Osteoblast (primary cell): ENCODE measurements around the gene HDDC2. TPM values are rescaled to one million over a fixed set of nuclear protein-coding genes. Genes with fewer than 3 reads are reported as not detected.

ENCODE experiments used
- DNase-seq: peaks from one replicate; pipeline ENCODE4 v3.0.0; 2011; ENCODE audit warnings: low spot score, mixed read lengths; ENCODE audit not compliant: insufficient read length; ENCODE audit errors: missing footprints
- H2AFZ ChIP-seq: 2 replicates; pipeline ENCODE4 v1.6.0; 2011; ENCODE audit warnings: mild to moderate bottlenecking, low read length
- H3K27ac ChIP-seq: 2 replicates; pipeline ENCODE4 v1.5.1; 2011; ENCODE audit warnings: mild to moderate bottlenecking, low read depth, low read length, moderate library complexity
- H3K27me3 ChIP-seq: 2 replicates; pipeline ENCODE4 v1.6.0; 2012; ENCODE audit warnings: mild to moderate bottlenecking, control low read depth, inconsistent platforms, low read length, moderate library complexity; ENCODE audit not compliant: insufficient read depth
- H3K36me3 ChIP-seq: 2 replicates; pipeline ENCODE4 v1.5.1; 2011; ENCODE audit warnings: mild to moderate bottlenecking, low read length, control low read depth, moderate library complexity; ENCODE audit not compliant: insufficient read depth
- H3K4me1 ChIP-seq: 2 replicates; pipeline ENCODE4 v1.5.1; 2011; ENCODE audit warnings: mild to moderate bottlenecking, low read length, control low read depth, moderate library complexity; ENCODE audit not compliant: insufficient read depth
- H3K4me2 ChIP-seq: 2 replicates; pipeline ENCODE4 v1.6.0; 2011; ENCODE audit warnings: mild to moderate bottlenecking, low read length; ENCODE audit not compliant: insufficient read depth
- H3K4me3 ChIP-seq: fragments of 200-600 bp; sonication (generic); 3 replicates; pipeline ENCODE4 v1.5.1; 2012; ENCODE audit warnings: mild to moderate bottlenecking, low read length, inconsistent platforms; ENCODE audit not compliant: insufficient read depth
- H3K79me2 ChIP-seq: 2 replicates; pipeline ENCODE4 v1.6.0; 2012; ENCODE audit warnings: mild to moderate bottlenecking, low read length, control low read depth, inconsistent platforms; ENCODE audit not compliant: insufficient read depth
- H3K9me3 ChIP-seq: 2 replicates; pipeline ENCODE4 v1.5.1; 2011; ENCODE audit warnings: low read depth, low read length, control low read depth
- H4K20me1 ChIP-seq: 2 replicates; pipeline ENCODE4 v1.6.0; 2012; ENCODE audit warnings: mild to moderate bottlenecking, low read length, control low read depth; ENCODE audit not compliant: insufficient read depth
- total RNA-seq: library from RNA; depleted of rRNA; stranded (reverse); fragments of >200 nt; gene quantifications from 2 replicates; pipeline ENCODE4 v1.2.3, GENCODE V29; 2012
- TF ChIP-seq, protein P1 (sequence below): IDR thresholded peaks from 2 replicates; pipeline ENCODE4 v1.5.1; 2011; ENCODE audit warnings: mild to moderate bottlenecking, low read depth, low read length, moderate library complexity; ENCODE audit errors: extremely low read depth

Gene HDDC2
- total RNA-seq, 1 donor, result 71.3 TPM

DNA sequence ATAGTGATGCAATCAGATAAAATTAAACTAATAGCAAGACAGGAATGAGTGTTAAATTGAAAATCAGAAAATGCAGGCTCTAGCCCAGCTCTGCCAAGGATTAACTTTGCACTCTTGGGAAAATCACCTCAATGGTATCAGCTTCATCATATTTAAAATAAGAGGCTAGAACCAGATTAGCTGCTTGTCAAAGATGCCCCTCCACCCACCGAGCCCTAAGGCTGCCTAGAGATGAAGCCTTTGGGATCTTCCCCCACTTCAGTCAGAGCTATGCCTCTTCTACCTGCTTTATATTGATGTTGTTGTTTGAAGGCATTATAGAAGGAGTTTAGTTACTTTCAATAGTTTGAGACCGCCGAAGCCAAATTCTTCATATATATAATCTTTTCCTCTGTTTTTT lies 47.4 kb downstream of the HDDC2 start:
- Histone ChIP-seq H3K36me3 (no peaks in the 10 kb centered on the region), H3K27ac (no peak overlapping the region), H3K9me3 (no peaks in the 10 kb centered on the region), H3K4me1 (peaks cover 46% of the 10 kb centered on the region), H3K27me3 (no peaks in the 10 kb centered on the region), H3K4me3 (no peak overlapping the region), H3K4me2 (no peak overlapping the region), H2AFZ (no peak overlapping the region), H4K20me1 (no peaks in the 10 kb centered on the region), H3K79me2 (no peaks in the 10 kb centered on the region)
- TF ChIP-seq, protein P1, sequence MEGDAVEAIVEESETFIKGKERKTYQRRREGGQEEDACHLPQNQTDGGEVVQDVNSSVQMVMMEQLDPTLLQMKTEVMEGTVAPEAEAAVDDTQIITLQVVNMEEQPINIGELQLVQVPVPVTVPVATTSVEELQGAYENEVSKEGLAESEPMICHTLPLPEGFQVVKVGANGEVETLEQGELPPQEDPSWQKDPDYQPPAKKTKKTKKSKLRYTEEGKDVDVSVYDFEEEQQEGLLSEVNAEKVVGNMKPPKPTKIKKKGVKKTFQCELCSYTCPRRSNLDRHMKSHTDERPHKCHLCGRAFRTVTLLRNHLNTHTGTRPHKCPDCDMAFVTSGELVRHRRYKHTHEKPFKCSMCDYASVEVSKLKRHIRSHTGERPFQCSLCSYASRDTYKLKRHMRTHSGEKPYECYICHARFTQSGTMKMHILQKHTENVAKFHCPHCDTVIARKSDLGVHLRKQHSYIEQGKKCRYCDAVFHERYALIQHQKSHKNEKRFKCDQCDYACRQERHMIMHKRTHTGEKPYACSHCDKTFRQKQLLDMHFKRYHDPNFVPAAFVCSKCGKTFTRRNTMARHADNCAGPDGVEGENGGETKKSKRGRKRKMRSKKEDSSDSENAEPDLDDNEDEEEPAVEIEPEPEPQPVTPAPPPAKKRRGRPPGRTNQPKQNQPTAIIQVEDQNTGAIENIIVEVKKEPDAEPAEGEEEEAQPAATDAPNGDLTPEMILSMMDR, result no peak
- no peak for DNase-seq

DNA sequence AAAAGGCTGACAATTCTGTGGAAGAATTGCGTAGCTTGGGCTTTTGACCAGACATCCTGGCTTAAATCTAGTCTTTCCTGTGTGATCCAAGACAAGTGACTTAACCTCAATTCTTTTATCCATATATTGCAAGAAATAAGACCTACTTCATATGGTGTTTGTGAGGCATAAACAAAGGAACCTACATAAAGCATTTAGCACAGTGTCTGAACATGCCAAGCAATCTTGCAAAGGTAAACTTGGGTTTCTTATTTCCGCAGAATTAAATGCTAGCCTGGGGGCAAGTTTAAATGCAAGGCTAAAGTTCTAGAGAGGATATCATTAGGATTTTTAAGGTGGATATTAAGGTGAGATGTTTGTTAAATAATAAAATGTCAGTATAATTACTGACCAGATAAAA lies 47.9 kb downstream of the HDDC2 start:
- DNase-seq, result no peak
- H3K27ac ChIP-seq, result no peak overlapping the region
- no peak overlapping the region for H3K4me2 ChIP-seq
- H3K9me3 ChIP-seq, result no peaks in the 10 kb centered on the region
- H3K27me3 ChIP-seq, result no peaks in the 10 kb centered on the region
- TF ChIP-seq, protein P1, result no peak
- H3K79me2 ChIP-seq, result no peaks in the 10 kb centered on the region
- no peak overlapping the region for H3K4me3 ChIP-seq
- no peaks in the 10 kb centered on the region for H4K20me1 ChIP-seq
- H3K4me1 ChIP-seq, result peaks cover 42% of the 10 kb centered on the region
- no peaks in the 10 kb centered on the region for H3K36me3 ChIP-seq
- H2AFZ ChIP-seq, result no peak overlapping the region

- peak overlapping the region; percentile 21 for H2AFZ ChIP-seq
These were observed 48.9 kb downstream of the HDDC2 start for GRCh38 chr6:125252891-125253290.

GRCh38 chr6:125251516-125252220 lies 50.1 kb downstream of the HDDC2 start:
- Histone ChIP-seq H3K36me3 (no peaks in the 10 kb centered on the region), H3K9me3 (no peaks in the 10 kb centered on the region), H3K4me1 (peaks cover 35% of the 10 kb centered on the region), H2AFZ (peak overlapping the region; percentile 81), H3K27ac (peak overlapping the region; percentile 71), H3K4me3 (peak overlapping the region; percentile 46), H3K4me2 (peak overlapping the region; percentile 67), H3K27me3 (no peaks in the 10 kb centered on the region), H4K20me1 (no peaks in the 10 kb centered on the region), H3K79me2 (no peaks in the 10 kb centered on the region)
- DNase-seq, result no peak
- TF ChIP-seq, protein P1, result no peak

More at GRCh38 chr6:125252891-125253290, 48.9 kb downstream of the HDDC2 start:
- H4K20me1 ChIP-seq, result no peaks in the 10 kb centered on the region
- H3K79me2 ChIP-seq, result no peaks in the 10 kb centered on the region
- peak; percentile 42 for DNase-seq
- H3K4me3 ChIP-seq, result no peak overlapping the region
- H3K36me3 ChIP-seq, result no peaks in the 10 kb centered on the region
- H3K9me3 ChIP-seq, result no peaks in the 10 kb centered on the region
- no peak overlapping the region for H3K27ac ChIP-seq
- TF ChIP-seq, protein P1, result no peak
- H3K4me2 ChIP-seq, result no peak overlapping the region
- H3K27me3 ChIP-seq, result no peaks in the 10 kb centered on the region
- peaks cover 42% of the 10 kb centered on the region for H3K4me1 ChIP-seq
